H1 (cell line): Measurements from ENCODE around the gene LRRC15. TPM values are rescaled to one million over a fixed set of nuclear protein-coding genes. Genes with fewer than 3 reads are reported as not detected.

ENCODE experiments used
- CTCF ChIA-PET: fragments of 300-600 bp; sonication (Branson Sonifier 250); formaldehyde crosslinking; loops from one replicate; lab custom pipeline; 2021; ENCODE audit not compliant: partially characterized antibody; lab: Charles Lee
- POLR2A ChIA-PET: fragments of 300-600 bp; sonication (Branson Sonifier 250); formaldehyde crosslinking; loops from one replicate; lab custom pipeline; 2021; ENCODE audit warnings: inconsistent platforms; ENCODE audit not compliant: partially characterized antibody; lab: Charles Lee
- DNase-seq, 2 experiments: peaks; one replicate each; pipeline versions ENCODE4 v3.0.0 to v3.0.0-alpha.2; 2010 to 2022; ENCODE audit warnings: low spot score in 2 of 2, low read depth in 1 of 2, mixed read lengths in 1 of 2
- FAIRE-seq: peaks from 2 replicates; lab custom pipeline; 2011; peaks lifted over from hg19 to GRCh38; lab: Jason Lieb, UNC
- H2AFZ ChIP-seq: 2 replicates; pipeline ENCODE4 v1.8.1; 2012; ENCODE audit warnings: low read length, inconsistent platforms
- H2AK5ac ChIP-seq: 2 replicates; pipeline ENCODE4 v1.6.1; 2013; ENCODE audit warnings: low read depth, low read length
- H2BK120ac ChIP-seq: replicated peaks from 2 replicates; pipeline ENCODE3; 2013; ENCODE audit warnings: low read depth, low read length, inconsistent platforms
- H2BK12ac ChIP-seq: 2 replicates; pipeline ENCODE4 v1.6.1; 2013; ENCODE audit warnings: low read depth, low read length
- H2BK15ac ChIP-seq: 2 replicates; pipeline ENCODE4 v1.6.1; 2013; ENCODE audit warnings: low read length
- H2BK20ac ChIP-seq: 2 replicates; pipeline ENCODE4 v1.6.1; 2013; ENCODE audit warnings: low read length
- H2BK5ac ChIP-seq: 2 replicates; pipeline ENCODE4 v1.6.1; 2013; ENCODE audit warnings: low read depth, low read length
- H3K14ac ChIP-seq: 2 replicates; pipeline ENCODE4 v1.6.1; 2013; ENCODE audit warnings: inconsistent platforms; ENCODE audit not compliant: insufficient read length
- H3K18ac ChIP-seq: 2 replicates; pipeline ENCODE4 v1.6.1; 2013; ENCODE audit warnings: low read length; ENCODE audit errors: extremely low read depth
- H3K23ac ChIP-seq: 2 replicates; pipeline ENCODE4 v1.6.1; 2013; ENCODE audit warnings: inconsistent platforms; ENCODE audit not compliant: insufficient read length
- H3K23me2 ChIP-seq: 2 replicates; pipeline ENCODE4 v1.6.1; 2013; ENCODE audit warnings: low read depth, low read length
- H3K27ac ChIP-seq: 2 replicates; pipeline ENCODE4 v1.6.1; 2011; ENCODE audit warnings: low read depth, low read length, inconsistent platforms
- H3K27me3 ChIP-seq, 4 experiments: replicated peaks in 1 of 4; 1 replicate in 1 of 4; 2 replicates in 3 of 4; pipeline versions ENCODE4 v1.6.1 to v1.8.1; 2011 to 2013; ENCODE audit warnings: low read length in 3 of 4, mild to moderate bottlenecking in 3 of 4, inconsistent platforms in 2 of 4, mixed read lengths in 2 of 4, moderate library complexity in 1 of 4; ENCODE audit not compliant: control insufficient read depth in 3 of 4, insufficient read depth in 3 of 4; ENCODE audit errors: extremely low read depth in 1 of 4
- H3K36me3 ChIP-seq, 4 experiments: 2 replicates each; pipeline versions ENCODE4 v1.6.1 to v1.8.1; 2011 to 2013; ENCODE audit warnings: mild to moderate bottlenecking in 4 of 4, low read length in 3 of 4, moderate library complexity in 2 of 4, control low read depth in 1 of 4, inconsistent platforms in 1 of 4; ENCODE audit not compliant: insufficient read depth in 4 of 4, control insufficient read depth in 2 of 4
- H3K4ac ChIP-seq: replicated peaks from 2 replicates; pipeline ENCODE3; 2013; ENCODE audit warnings: low read length, low read depth, mixed read lengths, inconsistent platforms; ENCODE audit not compliant: insufficient read length
- H3K4me1 ChIP-seq, 4 experiments: replicated peaks in 1 of 4; 1 replicate in 1 of 4; 2 replicates in 3 of 4; pipeline versions ENCODE4 v1.6.1 to v1.8.1; 2011 to 2013; ENCODE audit warnings: low read length in 3 of 4, inconsistent platforms in 2 of 4, mixed read lengths in 1 of 4; ENCODE audit not compliant: insufficient read depth in 4 of 4, control insufficient read depth in 3 of 4
- H3K4me2 ChIP-seq, 2 experiments: 2 replicates each; pipeline versions ENCODE4 v1.6.1 to v1.8.1; 2011 to 2013; ENCODE audit warnings: low read depth in 2 of 2, low read length in 2 of 2, control low read depth in 1 of 2, inconsistent platforms in 1 of 2, mild to moderate bottlenecking in 1 of 2; ENCODE audit not compliant: insufficient read depth in 1 of 2
- H3K4me3 ChIP-seq, 4 experiments: fragments of 200-600, 300-600 bp in 1 of 4; sonication (generic), shearing (Covaris generic), sonication (Bioruptor Twin) in 1 of 4; 2 replicates each; pipeline versions ENCODE4 v1.5.1 to v1.8.1; 2011 to 2016; ENCODE audit warnings: low read length in 4 of 4, low read depth in 3 of 4, control low read depth in 2 of 4, inconsistent platforms in 2 of 4, mild to moderate bottlenecking in 2 of 4, mixed read lengths in 1 of 4, moderate library complexity in 1 of 4; ENCODE audit not compliant: insufficient read depth in 2 of 4; ENCODE audit errors: extremely low read depth in 1 of 4
- H3K56ac ChIP-seq: replicated peaks from 2 replicates; pipeline ENCODE3; 2013; ENCODE audit warnings: low read depth, mild to moderate bottlenecking, mixed read lengths, low read length, inconsistent platforms; ENCODE audit not compliant: insufficient read length
- H3K79me1 ChIP-seq: 2 replicates; pipeline ENCODE4 v1.6.1; 2013; ENCODE audit warnings: low read depth, low read length, control low read depth
- H3K79me2 ChIP-seq, 2 experiments: 2 replicates each; pipeline versions ENCODE4 v1.6.1 to v1.8.1; 2012 to 2013; ENCODE audit warnings: low read length in 2 of 2, mild to moderate bottlenecking in 2 of 2, inconsistent platforms in 1 of 2; ENCODE audit not compliant: insufficient read depth in 2 of 2, control insufficient read depth in 1 of 2
- H3K9ac ChIP-seq, 4 experiments: replicated peaks in 1 of 4; 1 replicate in 1 of 4; 2 replicates in 3 of 4; pipeline versions ENCODE4 v1.6.1 to v1.8.1; 2011 to 2013; ENCODE audit warnings: low read depth in 3 of 4, low read length in 3 of 4, control low read depth in 2 of 4, mild to moderate bottlenecking in 2 of 4, moderate library complexity in 2 of 4, inconsistent platforms in 1 of 4; ENCODE audit errors: extremely low read depth in 1 of 4
- H3K9me3 ChIP-seq, 2 experiments: 2 replicates each; pipeline versions ENCODE4 v1.6.1 to v1.8.1; 2012 to 2013; ENCODE audit warnings: mild to moderate bottlenecking in 2 of 2, moderate library complexity in 2 of 2, control low read depth in 1 of 2, inconsistent platforms in 1 of 2, low read depth in 1 of 2, low read length in 1 of 2, mixed read lengths in 1 of 2; ENCODE audit not compliant: insufficient read depth in 2 of 2
- H4K20me1 ChIP-seq, 2 experiments: replicated peaks in 1 of 2; 2 replicates each; pipeline versions ENCODE3 to v1.8.1; 2011 to 2013; ENCODE audit warnings: inconsistent platforms in 2 of 2, low read length in 2 of 2, mild to moderate bottlenecking in 1 of 2; ENCODE audit not compliant: insufficient read depth in 2 of 2, control insufficient read depth in 1 of 2
- H4K5ac ChIP-seq: 2 replicates; pipeline ENCODE4 v1.6.1; 2013; ENCODE audit warnings: low read length, low read depth, mixed read lengths, inconsistent platforms; ENCODE audit not compliant: insufficient read length
- H4K8ac ChIP-seq: 2 replicates; pipeline ENCODE4 v1.8.0; 2013; ENCODE audit warnings: mild to moderate bottlenecking, moderate library complexity, low read length, inconsistent platforms; ENCODE audit not compliant: insufficient read depth; ENCODE audit errors: extremely low read depth
- H4K91ac ChIP-seq: replicated peaks from 2 replicates; pipeline ENCODE3; 2013; ENCODE audit warnings: low read length, mixed read lengths, inconsistent platforms; ENCODE audit not compliant: insufficient read length
- EGR1 ChIP-seq: IDR thresholded peaks from 2 replicates; pipeline ENCODE4 v1.6.1; 2011; ENCODE audit warnings: low read depth, low read length, borderline replicate concordance
- JUND ChIP-seq: IDR thresholded peaks from 2 replicates; pipeline ENCODE4 v1.6.1; 2011; ENCODE audit warnings: mild to moderate bottlenecking, improper control_type of control experiment, low read length
- NANOG ChIP-seq: IDR thresholded peaks from 2 replicates; pipeline ENCODE4 v1.6.1; 2011; ENCODE audit warnings: low read length, low read depth, mild to moderate bottlenecking, inconsistent platforms; ENCODE audit not compliant: insufficient read depth, poor library complexity, severe bottlenecking
- SIRT6 ChIP-seq: IDR thresholded peaks from one replicate; pipeline ENCODE4 v1.7.1; 2012; ENCODE audit warnings: low read length, inconsistent platforms
- TCF12 ChIP-seq: IDR thresholded peaks from 2 replicates; pipeline ENCODE4 v1.6.1; 2011; ENCODE audit warnings: low read depth, mild to moderate bottlenecking, low read length
- ZNF274 ChIP-seq: IDR thresholded peaks from 2 replicates; pipeline ENCODE4 v1.7.0; 2012; ENCODE audit warnings: low read length, borderline replicate concordance; ENCODE audit errors: extremely low read depth
- WGBS, 2 experiments: shearing (Covaris generic) in 1 of 2; methylation state at CpG; one replicate each; pipeline versions ENCODE4 v1.1.6 to v1.1.7; 2013 to 2015; ENCODE audit warnings: low lambda C conversion rate in 2 of 2, mixed read lengths in 2 of 2, inconsistent platforms in 1 of 2, low coverage in 1 of 2, missing lambda C conversion rate in 1 of 2; ENCODE audit not compliant: insufficient replicate concordance in 2 of 2, insufficient coverage in 1 of 2, insufficient read length in 1 of 2; ENCODE audit errors: extremely low coverage in 1 of 2, missing lambda C conversion rate in 1 of 2; 5-methylcytosine and 5-hydroxymethylcytosine counted together
- polyA plus RNA-seq, 7 experiments: library from polyadenylated mRNA; depleted of rRNA in 3 of 7; stranded (reverse) in 5 of 7; unstranded in 2 of 7; fragments of >200 nt in 5 of 7; fragments of 200-250 nt in 2 of 7; gene quantifications; 1 replicate in 5 of 7; 2 replicates in 1 of 7; 4 replicates in 1 of 7; pipeline versions ENCODE4 v1.2.1 to v1.2.3, GENCODE V29; 2011 to 2013; ENCODE audit warnings: missing spikeins in 2 of 7, mixed read lengths in 2 of 7
- total RNA-seq: library from RNA; stranded (reverse); fragmentation: NEBNext Ultra II Directional; extraction: Animal tissue kit (Norgen Biotek cat#: 25700); gene quantifications from 2 replicates; pipeline ENCODE4 v1.2.1, GENCODE V29; 2021

Gene LRRC15
- total and polyA plus RNA-seq, 2 of the 8 experiments (the other 6 are each of a cell fraction or from before 2014, with no cell fraction given): 0.15 to 0.37 TPM

DNA sequence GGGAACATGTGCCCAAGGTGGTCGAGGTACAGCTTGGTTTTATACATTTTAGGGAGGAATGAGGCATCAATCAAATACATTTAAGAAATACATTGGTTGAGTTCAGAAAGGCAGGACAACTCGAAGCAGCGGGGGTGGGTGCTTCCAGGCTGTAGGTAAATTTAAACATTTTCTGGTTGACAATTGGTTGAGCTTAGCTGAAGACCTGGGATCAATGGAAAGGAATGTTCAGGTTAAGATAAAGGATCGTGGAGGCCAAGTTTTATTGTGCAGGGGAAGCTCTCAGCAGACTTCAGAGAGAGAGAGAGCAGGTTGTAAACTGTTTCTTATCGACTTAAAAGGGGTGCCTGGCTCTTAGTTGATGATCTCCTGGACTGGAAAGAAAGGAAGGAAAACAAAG is 29.7 kb downstream of the LRRC15 start:
- Histone ChIP-seq H3K79me2 (no peaks in the 10 kb centered on the region), H4K20me1 (no peaks in the 10 kb centered on the region), H2AFZ (no peak overlapping the region), H3K23ac (no peak overlapping the region), H2BK5ac (no peak overlapping the region), H2AK5ac (no peak overlapping the region)
- POLR2A ChIA-PET: interaction anchor here (1.1 to 3.2 kb wide), 2 partner anchors 57 to 67 kb away, joined by 3 to 15 read pairs; no protein-coding TSS in a partner anchor
- 46% methylated on average over 5 of the region's 5 CpGs; no CpG with 5 or more reads in 1 of the 2 experiments for WGBS, 2 experiments
- TF ChIP-seq TCF12 (no peak), ZNF274 (no peak), NANOG (peak; percentile 29), JUND (no peak), SIRT6 (no peak), EGR1 (no peak)
- TF ChIP-seq, all 59 proteins: peak for 1
- FAIRE-seq: no peak
- Histone ChIP-seq H3K4me2 (peak overlapping the region in 1 of 2 experiments; percentile 29; a peak in 2 of 4 replicates), H3K9ac (no peak overlapping the region), H3K18ac (no peak overlapping the region), H4K5ac (no peak overlapping the region), H3K9me3 (no peaks in the 10 kb centered on the region), H2BK12ac (no peak overlapping the region), H3K4me3 (no peak overlapping the region), H4K8ac (no peak overlapping the region), H3K4ac (no peak overlapping the region), H3K4me1 (peaks cover 4 to 22% (median 18%) of the 10 kb centered on the region in 4 experiments), H2BK20ac (no peak overlapping the region), H2BK120ac (no peak overlapping the region), H3K56ac (no peak overlapping the region), H3K79me1 (no peaks in the 10 kb centered on the region), H3K23me2 (no peaks in the 10 kb centered on the region), H3K27ac (no peak overlapping the region), H3K27me3 (peaks cover 0 to 20% (median 11%) of the 10 kb centered on the region in 4 experiments; a peak in 6 of 7 replicates), H4K91ac (no peak overlapping the region), H2BK15ac (no peak overlapping the region), H3K14ac (no peak overlapping the region), H3K36me3 (no peaks in the 10 kb centered on the region)
- no peak for DNase-seq
- CTCF ChIA-PET: interaction anchor here (0.6 to 15.8 kb wide), 17 partner anchors 10 to 300 kb away, joined by 3 to 344 read pairs (median 4); partner anchors contain the start of genes CPN2, GP5 and LRRC15
